Umbilical cord (tissue), 2 donors: Measurements from ENCODE around the gene SARS2. TPM values are rescaled to one million over a fixed set of nuclear protein-coding genes. Genes with fewer than 3 reads are reported as not detected.
A peak's percentile ranks its signal among the peaks of the same experiment; 100 is the strongest.
"Not testable (repeated sequence)": the region's sequence is repeated elsewhere in the genome, so short reads cannot be mapped to it uniquely, and the experiment has no call there.

Source experiments
- DNase-seq: peaks from one replicate; pipeline ENCODE4 v3.0.0-alpha.2; 2015; ENCODE audit warnings: low spot score
- total RNA-seq: library from RNA; depleted of rRNA; stranded (reverse); fragments of >200 nt; gene quantifications from one replicate; pipeline ENCODE4 v1.2.3, GENCODE V29; 2014; ENCODE audit warnings: low replicate concordance; ENCODE audit not compliant: insufficient read depth

The SARS2 gene, protein sequence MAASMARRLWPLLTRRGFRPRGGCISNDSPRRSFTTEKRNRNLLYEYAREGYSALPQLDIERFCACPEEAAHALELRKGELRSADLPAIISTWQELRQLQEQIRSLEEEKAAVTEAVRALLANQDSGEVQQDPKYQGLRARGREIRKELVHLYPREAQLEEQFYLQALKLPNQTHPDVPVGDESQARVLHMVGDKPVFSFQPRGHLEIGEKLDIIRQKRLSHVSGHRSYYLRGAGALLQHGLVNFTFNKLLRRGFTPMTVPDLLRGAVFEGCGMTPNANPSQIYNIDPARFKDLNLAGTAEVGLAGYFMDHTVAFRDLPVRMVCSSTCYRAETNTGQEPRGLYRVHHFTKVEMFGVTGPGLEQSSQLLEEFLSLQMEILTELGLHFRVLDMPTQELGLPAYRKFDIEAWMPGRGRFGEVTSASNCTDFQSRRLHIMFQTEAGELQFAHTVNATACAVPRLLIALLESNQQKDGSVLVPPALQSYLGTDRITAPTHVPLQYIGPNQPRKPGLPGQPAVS
- 11.3 TPM for total RNA-seq

DNA sequence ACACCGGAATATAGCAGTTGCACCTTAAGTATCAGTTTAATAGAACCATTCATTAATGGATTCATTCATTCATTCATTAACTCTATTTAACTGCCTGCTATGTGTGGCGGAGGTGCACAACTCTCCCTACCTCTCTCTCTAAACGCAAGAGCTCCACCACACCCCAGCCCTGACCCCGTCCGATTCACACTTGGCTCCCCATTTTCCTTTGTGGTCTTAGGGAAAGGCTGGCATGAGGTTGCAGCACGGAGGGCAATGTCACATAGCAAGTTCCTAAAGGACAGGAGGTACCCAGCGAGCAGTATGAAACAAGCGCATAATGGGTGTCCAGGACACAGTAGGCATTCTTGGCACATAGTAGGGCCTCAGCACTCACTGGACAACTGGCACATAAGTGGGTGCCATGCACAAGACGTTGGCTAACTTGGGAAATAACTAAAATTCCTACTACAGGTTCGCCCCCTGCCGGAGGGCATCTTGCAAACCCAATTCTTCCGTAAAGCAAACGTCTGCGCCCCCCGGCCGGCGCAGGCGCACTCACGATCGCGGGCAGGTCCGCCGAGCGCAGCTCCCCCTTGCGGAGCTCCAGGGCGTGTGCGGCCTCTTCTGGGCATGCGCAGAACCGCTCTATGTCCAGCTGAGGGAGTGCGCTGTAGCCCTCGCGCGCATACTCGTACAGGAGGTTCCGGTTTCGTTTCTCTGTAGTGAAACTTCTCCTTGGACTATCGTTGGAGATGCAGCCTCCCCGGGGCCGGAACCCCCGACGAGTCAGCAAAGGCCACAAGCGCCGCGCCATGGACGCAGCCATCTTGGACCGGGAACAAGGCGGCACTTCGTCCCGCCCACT is at the start of gene SARS2:
Gene SARS2, minus strand, starts transcription at position 835 of the 847 bp plus-strand sequence. Its CDS starts 27 bp downstream, at position 808.
- DNase-seq = peak; percentile 96

DNA sequence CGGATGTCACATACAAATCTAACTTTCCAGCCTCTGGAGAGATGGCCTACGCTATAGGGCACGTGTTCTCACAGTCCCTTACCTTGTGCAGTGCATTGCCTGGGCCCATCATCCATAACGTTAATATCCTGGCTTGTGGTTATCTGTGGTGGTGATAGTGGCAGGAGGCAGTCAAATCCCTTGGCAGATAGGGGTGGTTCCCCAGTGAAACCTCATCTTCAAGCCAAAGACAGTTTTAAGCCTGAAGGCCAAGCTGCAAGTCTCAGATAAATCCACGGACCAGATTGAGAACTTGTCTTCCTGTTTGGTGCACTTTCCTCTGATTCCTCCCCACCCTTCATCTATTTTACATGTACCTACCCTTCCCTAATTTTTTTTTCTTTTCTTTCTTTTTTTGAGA is 49.2 kb upstream of the SARS2 start:
- no peak for DNase-seq

DNA sequence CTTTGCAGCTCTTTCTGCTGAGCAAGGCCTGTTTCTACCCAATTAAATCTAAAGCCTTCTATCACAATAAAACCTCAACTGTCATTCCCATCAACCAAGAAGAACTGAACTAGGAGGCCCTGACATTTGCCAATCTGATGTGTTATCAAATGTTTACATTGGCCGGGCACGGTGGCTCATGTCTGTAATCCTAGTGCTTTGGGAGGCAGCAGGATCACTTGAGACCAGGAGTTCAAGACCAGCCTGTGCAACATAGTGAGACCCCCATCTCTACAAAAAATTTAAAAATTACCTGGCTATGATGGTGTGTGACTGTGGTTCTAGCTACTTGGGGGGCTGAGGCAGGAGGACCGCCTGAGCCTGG is 47.7 kb upstream of the SARS2 start:
- DNase-seq = no peak

DNA sequence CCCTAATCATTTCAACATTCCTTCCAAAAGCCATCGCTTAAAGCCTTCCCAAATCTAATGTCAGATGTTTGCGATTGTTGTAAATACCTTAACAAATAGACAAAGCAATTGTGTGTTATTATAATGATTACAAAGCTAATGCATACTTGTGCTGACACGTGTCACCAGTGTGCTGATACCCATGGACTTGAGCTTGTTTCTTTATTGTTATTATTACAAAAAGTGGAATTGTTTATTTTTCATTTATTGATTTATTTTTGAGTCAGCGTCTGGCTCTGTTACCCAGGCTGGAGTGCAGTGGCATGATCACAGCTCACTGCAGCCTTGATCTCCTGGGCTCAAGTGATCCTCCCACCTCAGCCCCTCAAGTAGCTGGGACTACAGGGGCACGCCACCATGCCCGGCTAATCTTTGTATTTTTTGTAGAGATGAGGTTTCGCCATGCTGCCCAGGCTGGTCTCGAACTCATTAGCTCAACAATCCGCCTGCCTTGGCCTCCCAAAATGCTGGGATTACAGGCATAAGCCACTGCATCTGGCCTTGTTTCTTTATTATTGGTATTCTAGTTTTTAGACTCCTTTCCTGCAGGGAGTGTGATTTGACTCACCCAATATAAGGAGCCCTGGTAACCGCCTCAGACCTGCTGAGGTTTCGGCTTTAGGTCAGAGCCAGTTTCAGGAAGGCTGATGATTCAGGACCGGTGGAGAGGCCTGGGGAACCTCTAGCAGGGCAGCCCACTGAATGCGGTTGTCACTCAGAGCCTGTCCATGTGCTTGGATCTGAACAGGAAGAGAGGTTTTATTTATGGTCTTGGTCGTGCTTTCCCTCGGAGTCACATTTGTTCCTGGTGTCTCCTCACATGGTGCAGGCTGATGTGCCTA is 47.1 kb upstream of the SARS2 start:
- peak; percentile 77 for DNase-seq

DNA sequence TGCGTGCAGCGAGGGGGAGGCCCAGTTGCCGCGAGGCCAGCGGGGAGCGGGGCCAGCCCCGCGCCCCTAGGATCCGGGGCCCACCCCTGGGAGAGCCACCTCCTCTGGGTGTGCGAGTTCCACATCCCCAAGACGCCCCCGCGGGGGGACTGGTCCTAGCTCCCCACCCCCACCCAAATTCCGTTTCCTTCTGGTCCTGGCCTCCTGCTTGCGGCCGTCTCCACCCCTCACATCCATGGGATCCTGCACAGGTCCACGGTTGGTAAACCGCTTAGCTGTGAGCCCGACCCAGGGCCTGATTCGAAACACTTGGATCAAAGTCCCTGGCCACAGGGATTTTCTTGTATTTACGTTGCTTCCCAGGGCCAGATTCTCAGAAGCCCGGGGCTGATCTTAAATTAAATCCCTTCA is 45.3 kb upstream of the SARS2 start:
- peak; percentile 72 for DNase-seq

DNA sequence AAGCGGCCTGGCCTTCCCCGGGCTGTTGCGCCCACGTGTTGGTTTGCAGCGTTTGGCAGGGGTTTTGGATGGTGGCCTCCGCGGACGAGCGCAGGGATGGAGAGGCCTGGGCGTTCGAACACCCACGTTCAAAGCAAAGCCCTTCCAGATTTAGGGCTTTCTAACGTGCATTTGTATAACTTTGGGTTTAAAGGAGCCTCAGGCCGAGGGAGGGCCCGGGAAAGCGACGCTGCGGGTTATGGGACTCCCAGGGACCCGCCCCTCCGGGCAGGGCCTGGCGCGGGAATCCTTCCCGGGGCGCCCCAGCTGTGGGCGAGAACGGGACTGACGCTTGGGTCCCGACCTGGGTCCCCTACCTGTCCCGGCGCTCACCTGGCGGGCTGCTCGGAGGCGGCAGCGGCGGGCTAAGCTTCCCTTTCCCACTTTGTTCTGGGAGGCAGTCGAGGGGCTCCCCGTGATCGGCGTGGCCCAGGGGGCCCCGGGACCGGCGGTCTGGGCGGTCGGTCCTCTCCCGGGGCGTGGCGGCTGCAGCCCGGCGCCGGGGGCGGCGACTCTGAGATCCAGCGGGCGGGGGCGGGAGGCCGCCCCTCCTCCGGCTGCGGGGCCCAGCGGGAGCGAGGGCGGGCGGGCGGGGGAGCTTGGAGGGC is 44.8 kb upstream of the SARS2 start, which contains the start of gene FBXO17:
Gene FBXO17, minus strand, starts transcription at position 529 of the 647 bp plus-strand sequence. CDS start 25,423 bp downstream, outside the sequence.
- peak; percentile 86 for DNase-seq

DNA sequence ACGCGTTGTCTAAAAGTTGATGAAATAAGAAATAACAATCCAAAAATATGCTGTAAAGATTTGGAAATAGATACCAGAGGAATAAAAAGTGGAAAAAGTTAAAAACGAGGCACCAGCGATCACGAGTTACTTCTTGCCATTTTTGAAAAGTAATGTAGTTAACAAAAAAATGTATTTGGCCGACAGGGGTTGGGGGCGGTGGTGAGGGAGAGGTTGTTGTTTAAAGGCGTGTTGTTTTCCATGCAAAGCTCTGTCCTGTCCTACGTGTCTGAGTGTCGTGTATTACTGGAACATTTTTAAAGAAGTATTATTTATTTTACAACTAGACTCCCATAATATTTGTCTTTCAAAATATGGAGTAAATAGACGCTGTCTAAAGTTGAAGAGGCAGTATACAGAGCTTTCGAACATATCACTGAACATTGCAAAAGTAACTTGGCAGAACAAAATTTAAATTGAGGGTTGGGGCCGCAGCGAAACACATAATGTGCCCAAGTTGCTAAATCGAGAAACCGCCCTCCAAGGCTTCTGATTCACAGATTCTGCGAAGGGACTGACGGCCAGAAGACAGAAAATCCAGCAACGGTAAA is 44.2 kb upstream of the SARS2 start:
- DNase-seq = peak; percentile 35

DNA sequence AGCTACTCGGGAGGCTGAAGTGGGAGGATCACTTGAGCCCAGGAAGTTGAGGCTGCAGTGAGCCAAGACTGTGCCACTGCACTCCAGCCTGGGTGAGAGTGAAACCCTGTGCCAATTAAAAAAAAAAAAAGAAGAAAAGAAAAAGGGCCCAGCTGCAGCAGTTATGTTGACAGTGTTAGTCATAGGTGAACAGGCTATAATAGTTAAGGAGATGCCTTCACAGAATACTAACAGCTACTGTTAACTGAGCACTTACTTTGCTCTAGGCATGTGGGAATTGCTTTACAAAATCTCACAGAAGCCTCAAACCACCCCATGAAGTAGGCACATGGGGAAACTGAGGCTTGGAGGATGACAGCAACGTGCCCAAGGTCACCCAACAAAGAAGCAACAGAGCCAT is 41.1 kb upstream of the SARS2 start:
- DNase-seq = no peak

DNA sequence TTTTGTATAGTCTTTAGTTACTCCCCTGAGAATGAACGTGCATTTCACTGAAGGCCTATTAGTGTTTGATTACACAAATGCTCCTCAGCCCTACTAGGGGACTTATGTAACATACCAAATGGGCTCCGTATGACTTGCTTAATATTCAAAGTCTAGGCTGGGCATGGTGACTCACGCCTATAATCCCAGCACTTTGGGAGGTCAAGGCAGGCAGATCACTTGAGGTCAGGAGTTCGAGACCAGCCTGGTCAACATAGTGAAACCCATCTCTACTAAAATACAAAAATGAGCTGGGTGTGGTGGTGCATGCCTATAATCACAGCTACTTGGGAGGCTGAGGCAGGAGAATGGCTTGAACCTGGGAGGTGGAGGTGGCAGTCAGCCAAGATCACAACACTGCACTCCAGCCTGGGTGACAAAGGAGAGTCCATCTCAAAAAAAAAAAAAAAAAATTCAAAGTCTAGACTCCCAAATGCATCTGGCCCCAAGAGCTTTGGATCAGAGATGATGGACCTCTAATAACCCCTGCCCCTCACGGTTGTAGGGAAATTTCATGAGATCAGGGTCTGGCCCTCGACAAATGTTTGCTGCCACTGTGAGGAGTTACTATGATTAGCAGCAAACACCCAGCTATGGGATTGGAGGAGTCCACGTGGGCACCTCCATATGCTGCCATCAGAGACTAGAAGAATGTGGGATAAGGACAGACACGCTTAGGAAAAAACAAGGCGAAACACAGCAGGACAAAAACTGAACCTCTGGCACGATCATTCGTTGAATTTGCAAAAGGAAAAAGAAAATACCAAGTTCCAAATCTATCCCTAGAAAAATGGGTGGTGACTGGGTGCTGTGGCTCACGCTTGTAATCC is 40.3 kb upstream of the SARS2 start:
- DNase-seq = no peak

DNA sequence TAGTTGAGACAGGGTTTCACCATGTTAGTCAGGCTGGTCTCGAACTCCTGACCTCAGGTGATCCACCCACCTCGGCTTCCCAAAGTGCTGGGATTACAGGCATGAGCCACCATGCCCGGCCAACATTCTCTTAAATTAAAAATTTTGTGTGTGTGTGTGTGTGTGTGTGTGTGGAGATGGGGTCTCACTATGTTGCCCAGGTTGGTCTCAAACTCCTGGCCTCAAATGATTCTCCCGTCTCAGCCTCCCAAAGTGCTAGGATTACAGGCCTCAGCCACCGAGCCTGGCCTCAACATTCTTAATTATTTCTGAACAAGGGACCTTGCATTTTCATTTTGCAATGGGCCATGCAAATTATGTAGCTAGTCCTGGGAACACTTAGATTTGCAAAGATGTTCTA is 35.6 kb upstream of the SARS2 start:
- DNase-seq = not testable (repeated sequence)

DNA sequence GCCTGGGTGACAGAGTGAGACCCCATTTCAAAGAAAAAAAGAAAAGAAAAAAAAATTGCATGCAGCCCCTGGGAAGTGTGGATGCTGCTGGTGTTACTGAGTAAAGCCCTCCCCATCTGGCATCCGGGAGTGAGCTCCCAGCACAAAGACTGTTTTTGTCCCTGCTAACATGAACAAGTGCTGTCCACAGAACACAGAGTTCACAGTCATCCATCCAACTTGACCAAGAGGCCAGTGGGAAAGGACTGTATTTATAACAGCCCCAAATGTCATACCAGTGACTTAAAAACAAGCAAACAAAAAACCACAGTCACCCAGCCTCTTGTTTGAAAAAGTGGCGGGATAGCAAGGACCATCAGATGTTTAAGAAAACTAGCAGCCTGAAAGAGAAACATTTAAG is 34.2 kb upstream of the SARS2 start:
- no peak for DNase-seq

DNA sequence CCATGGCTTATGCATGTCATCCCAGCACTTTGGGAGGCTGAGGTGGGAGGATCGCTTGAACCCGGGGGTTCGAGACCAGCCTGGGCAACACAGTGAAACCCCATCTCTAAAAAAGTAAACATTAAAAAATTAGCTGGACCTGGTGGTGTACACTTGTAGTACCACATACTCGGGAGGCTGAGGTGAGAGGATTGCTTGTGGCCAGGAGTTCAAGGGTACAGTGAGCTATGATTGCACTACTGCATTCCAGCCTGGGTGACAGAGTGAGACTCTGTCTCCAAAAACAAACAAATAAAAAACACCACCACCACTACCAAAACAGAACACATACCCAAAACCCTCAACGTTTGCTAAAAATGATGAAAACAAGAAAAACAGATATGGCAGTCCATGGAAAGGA is 29.1 kb upstream of the SARS2 start:
- DNase-seq = no peak

DNA sequence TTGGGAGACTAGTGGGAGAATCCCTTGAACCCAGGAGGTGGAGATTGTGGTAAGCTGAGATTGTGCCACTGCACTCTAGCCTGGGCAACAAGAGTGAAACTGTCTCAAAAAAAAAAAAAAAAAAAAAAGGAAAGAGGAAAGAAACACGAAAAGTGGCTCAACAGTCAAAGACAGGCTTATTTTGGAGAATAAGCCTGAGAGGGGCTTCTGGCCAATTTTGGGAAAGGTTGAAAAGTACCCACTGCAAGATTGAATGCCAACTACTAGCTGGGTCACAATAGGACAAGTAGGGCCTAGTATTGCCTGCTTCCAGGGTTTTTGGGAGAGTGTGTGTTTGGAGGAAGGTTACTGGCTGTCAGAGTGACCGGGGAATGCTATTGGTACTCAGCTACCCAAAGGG is 27.7 kb upstream of the SARS2 start:
- no peak for DNase-seq

DNA sequence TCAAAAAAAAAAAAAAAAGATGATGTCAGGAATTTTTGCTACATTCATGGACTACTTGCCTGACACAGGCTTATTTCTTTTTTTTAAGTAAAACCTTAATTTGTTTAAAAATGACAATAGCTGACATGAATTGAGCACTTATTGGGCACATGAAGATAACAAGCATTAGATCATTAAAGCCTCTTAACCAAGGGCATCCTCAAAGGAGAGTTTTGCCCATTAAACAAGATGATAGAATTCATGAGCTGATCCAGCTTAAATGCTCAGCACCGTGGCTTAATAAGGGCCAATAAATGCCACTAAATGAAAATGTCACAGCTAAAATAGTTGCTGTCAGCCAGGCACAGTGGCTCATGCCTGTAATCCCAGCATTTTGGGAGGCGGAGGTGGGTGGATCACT is 25.7 kb upstream of the SARS2 start:
- no peak for DNase-seq

DNA sequence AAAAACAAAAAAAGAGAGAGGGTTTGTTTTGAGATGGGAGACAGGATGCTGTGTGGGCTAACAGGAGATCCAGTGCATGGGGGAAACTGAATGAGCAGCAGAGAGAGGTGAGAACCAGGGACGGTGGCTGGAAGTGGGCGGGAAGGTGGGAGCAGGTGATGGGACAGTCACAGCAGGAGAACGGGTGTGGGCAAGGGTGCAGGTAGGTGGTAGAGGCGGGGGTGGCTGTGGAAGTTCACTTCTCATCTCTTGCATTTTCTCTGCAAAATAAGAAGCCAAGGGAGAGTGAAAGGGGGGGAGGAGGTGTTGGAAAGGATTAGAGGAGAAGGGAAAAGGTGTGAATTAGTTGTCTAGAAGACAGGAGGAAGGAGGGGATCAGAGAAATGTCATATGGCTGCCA is 23.1 kb upstream of the SARS2 start:
- DNase-seq = no peak

DNA sequence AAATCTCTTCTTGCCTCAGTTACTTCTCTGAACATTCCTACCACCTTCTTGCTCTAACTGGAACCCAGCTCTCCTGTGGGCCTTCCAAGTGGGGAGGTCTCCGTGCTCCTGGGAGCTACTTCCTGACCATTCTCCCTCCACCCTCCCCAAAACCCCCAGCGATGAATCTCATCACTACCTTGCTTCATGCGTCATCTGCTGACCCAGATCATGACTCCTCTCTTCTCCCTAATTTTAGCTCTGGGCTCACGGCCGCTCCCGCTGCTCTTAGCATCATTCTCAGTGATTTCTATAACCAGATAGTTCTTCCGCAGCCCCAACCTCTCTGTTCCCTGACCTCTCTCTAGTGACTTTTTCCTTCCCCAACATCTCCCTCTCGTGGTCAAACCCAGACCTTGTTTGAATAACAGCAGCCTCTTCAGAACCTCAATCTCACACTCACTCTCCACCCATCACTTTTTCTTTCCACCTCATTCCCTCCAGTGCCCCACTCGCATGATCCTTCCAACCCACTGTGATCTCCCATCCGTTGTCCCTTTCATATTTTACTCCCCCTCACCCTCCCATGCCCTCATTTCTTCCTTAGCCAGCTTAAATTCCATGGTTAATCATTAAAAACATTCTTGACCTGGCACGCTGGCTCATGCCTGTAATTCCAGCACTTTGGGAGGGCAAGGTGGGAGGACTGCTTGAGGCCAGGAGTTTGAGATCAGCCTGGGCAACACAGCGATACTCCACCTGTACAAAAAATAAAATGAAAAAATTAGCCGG is 22.0 kb upstream of the SARS2 start:
- no peak for DNase-seq

DNA sequence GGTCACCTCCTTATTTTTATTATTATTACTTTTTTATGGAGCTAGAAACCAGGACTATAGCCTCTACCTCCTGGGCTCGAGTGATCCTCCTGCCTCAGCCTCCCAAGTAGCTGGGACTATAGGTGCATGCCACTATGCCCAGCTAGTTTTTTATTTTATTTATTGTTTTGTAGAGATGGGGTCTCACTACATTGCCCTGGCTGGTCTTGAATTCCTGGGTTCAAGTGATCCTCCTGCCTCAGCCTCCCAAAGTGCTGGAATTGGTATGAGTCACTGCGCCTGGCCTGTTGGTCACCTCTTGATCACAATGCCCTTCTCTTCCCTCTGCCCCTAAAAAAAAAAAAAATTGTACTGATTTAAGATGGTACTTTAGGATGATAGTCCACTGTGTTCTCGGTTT is 20.6 kb upstream of the SARS2 start:
- no peak for DNase-seq

DNA sequence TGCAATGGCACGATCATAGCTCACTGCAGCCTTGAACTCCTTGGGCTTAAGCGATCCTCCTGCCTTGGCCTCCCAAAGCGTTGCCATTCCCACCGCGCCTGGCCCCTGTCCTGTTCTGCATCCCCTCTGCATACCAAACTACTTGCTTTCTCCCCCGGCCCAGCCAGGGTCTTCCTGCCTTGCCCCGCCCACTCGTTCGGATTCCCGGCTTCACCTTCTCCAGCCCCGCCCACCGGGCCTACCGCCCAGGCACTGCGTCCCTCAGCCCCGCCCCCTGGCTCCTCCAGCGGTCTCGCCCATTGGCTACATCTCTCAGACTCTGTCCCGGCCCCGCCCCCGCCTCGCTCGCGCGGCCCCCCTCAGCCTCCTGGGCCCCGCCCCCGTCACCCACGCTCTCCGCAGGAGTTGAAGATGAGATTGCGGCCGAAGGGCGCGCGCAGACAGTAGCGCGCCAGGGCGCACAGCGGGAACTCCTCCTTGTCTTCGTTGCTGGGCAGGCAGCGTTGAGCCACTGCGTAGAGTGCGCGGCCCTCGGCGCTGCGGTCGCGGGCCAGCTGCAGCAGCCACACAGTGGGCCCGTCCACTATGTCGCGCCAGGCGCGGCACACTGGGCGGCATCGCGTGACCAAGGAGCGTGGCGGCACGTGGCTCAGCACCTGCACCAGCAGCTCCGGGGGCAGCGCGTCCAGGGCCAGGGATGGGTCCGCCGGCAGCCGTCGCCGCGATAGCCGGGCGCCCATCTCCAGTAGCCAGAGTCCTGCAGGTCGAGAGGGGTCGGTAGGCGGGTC is 19.2 kb upstream of the SARS2 start:
- DNase-seq = peak; percentile 67
